NCI-H128 (cell line): ENCODE results near the gene KLHL35.

Source experiments
- DNase-seq: peaks from one replicate; lab custom pipeline; 2025; ENCODE audit not compliant: unreplicated experiment; lab: John Stamatoyannopoulos, UW

Gene KLHL35

GRCh38 chr11:75469785-75470405 is 36.9 kb upstream of the KLHL35 start:
- DNase-seq, result no peak

GRCh38 chr11:75468534-75469340 is 35.7 kb upstream of the KLHL35 start:
- DNase-seq, result no peak

GRCh38 chr11:75467881-75468280 is 34.9 kb upstream of the KLHL35 start:
- DNase-seq, result no peak

DNA sequence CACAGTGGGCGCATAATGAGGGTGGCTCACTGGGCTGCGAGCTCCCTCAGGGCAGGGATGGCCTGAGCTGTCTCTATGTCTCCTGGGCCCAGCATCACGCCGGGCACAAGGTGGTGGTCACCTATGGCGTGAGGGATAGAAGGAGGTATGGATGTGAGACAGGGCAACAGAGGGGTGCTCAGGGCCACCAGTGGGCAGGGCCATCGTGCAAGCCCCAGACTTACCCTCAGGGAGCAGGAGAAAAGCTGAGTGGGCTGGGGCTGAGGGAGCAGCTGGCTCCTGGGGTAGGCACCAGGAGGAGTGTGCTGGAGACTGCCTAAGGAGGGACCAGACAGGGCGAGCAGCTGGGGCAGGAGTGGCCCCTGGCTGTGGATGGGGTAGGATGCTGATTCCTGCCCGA is 34.3 kb upstream of the KLHL35 start:
- no peak for DNase-seq

DNA sequence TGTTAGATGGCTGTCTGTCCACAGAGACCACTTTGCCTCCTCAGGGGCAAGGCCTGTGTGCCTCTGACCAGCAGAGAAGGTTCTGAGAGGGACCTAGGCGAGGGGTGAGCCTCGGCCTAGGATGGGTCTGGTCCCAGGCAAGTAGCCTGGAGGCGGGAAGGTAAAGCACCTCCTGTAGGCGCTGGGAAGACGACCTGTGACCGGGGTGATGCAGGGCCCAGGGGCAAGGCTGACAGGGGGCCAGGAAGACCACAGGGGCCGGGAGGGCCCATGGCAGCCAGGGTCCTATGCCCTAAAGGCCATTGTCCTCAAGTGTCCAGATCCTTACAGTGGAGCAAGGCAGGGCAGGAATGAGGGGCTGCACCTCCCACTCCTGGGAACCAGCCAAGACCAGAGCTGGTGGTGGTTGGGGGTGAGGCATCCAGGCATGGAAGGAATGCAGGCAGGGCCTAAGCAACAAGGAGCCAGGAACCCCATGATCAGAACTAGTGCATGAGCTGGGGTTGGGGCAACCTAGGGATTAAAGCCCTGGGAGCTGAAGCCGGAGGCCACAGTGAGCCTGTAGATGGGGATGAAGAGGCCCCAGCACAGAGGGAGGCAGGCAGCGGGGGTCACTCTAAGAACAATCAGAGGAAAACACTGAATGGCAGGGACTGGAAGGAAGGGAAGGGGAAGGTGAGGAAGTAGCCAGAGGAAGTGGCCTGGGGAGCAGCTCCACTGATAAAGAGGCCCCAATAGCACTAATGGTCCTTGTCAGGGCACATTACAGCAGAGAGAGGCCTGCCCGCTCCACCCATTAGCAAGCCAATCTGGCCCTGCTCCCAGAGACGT is 32.9 kb upstream of the KLHL35 start:
- DNase-seq, result no peak

DNA sequence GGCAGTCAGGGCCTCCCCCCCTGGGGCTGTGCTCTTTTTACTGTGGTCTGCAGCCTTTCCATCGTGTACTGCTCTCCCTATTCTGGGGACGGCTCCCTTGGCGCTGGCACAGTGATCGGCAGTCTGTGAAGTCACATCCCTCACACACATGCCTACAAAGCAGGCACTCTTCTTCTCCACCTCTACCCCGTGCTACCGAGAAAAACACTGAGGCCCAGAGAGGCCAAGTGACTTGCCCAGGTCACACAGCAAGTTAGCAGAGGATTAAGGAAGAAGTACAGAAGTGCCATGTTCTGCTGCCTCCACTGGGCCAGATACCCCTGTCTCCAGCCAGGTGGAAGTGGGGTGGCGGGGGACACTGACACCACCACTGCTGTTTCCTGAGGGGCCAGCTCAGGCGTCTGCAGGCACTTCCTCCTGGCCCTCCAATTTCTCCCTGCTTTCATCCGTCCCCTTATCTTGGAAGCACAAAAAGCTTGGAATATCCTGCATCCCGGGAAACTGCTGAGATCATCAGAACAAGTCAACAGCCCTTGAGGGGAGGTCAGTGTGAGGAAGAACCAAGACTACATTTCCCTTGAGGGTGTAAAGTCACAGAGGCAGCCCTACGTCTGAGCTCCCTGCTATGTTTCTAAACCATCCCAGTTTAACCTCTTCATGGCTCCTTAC is 30.2 kb upstream of the KLHL35 start:
- no peak for DNase-seq

DNA sequence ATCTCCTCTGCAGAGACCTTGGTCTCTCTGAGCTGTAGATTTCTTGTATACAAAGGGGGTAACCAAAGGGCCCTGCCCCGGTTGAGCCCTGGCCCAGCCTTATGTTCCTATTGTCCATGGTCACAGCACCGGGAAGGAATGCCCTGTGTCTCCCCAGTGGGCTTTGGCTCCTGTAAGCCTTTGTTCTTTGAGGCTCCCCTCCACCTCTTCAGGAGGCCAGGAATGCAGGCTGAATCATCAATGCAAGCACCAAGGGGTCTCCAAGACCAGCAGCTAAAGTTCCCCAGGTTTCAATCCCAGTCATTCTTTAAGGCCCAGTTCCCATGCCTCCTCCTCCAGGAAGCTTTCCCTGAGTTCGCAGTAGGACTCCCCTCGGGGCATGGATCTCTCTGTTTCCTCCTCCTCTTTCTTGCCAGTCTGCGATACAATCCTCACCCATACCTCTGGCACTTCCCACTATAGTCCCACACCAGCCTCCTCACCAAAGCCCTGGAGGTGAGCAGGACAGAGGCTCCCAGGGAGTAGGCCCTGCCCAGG is 29.2 kb upstream of the KLHL35 start:
- DNase-seq, result no peak

DNA sequence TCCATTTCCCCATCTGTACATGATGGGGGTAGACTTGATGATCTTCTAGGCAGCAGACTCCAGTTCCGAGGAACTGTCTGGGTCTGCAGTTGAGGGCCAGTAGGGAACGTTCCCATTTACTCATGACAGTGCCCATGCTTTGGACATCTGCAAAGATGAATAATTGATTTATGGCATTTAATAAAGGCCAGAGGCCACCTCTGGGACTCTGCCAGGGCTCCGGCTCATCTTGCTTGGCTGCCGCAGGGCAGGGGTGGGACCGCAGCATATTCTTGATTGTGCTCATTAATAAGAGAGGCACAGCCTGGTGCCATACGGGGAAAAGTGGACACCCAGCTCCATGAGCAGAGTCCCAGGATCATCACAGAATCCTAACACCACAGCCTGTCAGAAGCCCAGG is 28.1 kb upstream of the KLHL35 start:
- DNase-seq, result no peak

DNA sequence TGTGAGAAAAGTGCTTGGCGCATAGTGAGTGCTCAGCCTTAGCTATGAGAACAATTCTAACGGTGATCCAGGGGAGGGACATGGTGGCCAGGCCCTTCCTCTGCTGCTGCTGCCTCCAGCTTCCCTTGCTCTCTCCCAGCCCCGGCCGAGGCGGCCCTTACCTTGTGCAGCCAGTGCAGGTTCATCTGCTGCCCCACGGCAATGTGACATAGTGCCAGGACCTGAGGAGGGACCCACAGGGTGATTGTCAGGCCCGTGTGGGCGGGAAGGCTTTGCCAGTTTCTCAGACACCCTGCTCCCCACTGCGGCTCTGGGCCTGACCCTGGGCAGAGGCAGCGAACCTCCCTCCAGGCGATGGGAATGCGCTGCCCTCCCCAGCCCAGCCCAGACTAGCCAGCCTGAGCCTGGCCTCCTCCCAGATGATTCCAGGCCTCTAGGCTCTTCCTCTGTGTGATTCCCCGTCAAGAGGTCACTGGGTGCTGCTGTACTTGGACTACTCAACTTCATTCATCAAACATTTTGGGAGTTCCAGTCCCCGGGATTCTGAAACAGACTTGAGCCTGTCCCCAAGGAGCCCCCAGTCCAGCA is 23.7 kb upstream of the KLHL35 start:
- no peak for DNase-seq

GRCh38 chr11:75454987-75455386 is 22.0 kb upstream of the KLHL35 start:
- no peak for DNase-seq

GRCh38 chr11:75453916-75454655 is 21.1 kb upstream of the KLHL35 start:
- no peak for DNase-seq

- no peak for DNase-seq
These were observed 18.1 kb upstream of the KLHL35 start for GRCh38 chr11:75450826-75451821.

GRCh38 chr11:75450236-75450635 is 17.2 kb upstream of the KLHL35 start:
- no peak for DNase-seq

DNA sequence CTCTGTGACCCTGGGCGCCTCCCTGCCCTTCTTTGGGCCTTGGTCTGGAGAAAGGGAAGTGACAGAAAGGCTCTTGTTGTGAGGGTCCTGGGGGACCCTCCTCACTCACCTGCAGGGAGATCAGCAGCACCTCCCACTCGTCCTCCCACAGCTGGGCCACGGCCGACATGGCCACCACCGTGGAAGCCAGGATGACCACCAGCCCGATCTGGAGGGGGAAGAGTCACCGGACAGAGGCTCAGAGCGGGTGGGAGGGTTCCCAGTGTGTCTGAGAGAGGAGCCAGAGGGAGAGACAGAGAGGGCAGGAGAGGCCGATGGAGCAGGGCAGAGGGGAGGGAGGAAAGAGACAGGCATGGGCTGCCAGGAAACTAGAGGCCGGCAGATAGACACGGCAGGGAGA is 16.8 kb upstream of the KLHL35 start:
- DNase-seq, result no peak

- no peak for DNase-seq
These were observed 16.3 kb upstream of the KLHL35 start for GRCh38 chr11:75449271-75449670.

GRCh38 chr11:75447415-75447814 is 14.4 kb upstream of the KLHL35 start:
- no peak for DNase-seq

- peak; percentile 47 for DNase-seq
These were observed 12.4 kb upstream of the KLHL35 start for GRCh38 chr11:75445315-75445953.

GRCh38 chr11:75443043-75443442 is 10.0 kb upstream of the KLHL35 start:
- no peak for DNase-seq
